Neural cell (in vitro differentiated cells): ENCODE data around the gene PDE11A.

ENCODE experiments used
- MXI1 ChIP-seq: fragments of 450-650 bp; conservative IDR thresholded peaks from 2 replicates; pipeline ENCODE4 v1.6.1; 2014; ENCODE audit warnings: antibody characterized with exemption, mild to moderate bottlenecking; ENCODE audit not compliant: poor library complexity, severe bottlenecking
- TF ChIP-seq, protein P1 (sequence below): fragments of 450-650 bp; IDR thresholded peaks from 2 replicates; pipeline ENCODE4 v1.5.1; 2014; ENCODE audit warnings: antibody characterized with exemption, mild to moderate bottlenecking, moderate library complexity; ENCODE audit not compliant: poor library complexity, severe bottlenecking

DNA sequence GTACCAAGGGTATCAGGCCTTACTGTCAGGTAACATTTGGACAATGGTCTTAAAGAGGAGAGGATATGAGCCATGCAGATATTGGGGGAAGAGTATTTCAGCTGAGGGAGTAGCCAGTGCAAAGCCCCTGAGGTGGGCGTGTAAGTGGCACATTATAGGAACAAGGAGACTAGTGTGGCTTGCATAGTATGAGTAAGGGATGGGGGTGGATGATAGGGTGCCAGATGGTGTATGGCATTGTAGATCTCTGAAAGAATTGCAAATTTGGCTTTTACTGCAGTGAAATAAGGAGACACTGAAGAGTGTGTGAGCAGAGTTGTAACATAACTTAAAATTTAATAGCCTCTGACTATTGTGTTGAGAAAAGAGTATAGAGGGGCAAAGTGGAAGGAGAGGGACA lies 244.0 kb downstream of the PDE11A start:
- TF ChIP-seq, protein P1, sequence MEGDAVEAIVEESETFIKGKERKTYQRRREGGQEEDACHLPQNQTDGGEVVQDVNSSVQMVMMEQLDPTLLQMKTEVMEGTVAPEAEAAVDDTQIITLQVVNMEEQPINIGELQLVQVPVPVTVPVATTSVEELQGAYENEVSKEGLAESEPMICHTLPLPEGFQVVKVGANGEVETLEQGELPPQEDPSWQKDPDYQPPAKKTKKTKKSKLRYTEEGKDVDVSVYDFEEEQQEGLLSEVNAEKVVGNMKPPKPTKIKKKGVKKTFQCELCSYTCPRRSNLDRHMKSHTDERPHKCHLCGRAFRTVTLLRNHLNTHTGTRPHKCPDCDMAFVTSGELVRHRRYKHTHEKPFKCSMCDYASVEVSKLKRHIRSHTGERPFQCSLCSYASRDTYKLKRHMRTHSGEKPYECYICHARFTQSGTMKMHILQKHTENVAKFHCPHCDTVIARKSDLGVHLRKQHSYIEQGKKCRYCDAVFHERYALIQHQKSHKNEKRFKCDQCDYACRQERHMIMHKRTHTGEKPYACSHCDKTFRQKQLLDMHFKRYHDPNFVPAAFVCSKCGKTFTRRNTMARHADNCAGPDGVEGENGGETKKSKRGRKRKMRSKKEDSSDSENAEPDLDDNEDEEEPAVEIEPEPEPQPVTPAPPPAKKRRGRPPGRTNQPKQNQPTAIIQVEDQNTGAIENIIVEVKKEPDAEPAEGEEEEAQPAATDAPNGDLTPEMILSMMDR = no peak
- no peak for TF ChIP-seq MXI1
